Suppressor macrophage treated with lipopolysaccharide for 4 hours (primary cell): Measurements from ENCODE around the gene GRM4.
"Not testable (repeated sequence)": the region's sequence is repeated elsewhere in the genome, so short reads cannot be mapped to it uniquely, and the experiment has no call there.

Experiments used
- DNase-seq: peaks from one replicate; pipeline ENCODE4 v3.0.0-alpha.2; 2020

GRM4 gene

GRCh38 chr6:34059914-34060313, 86.0 kb downstream of the GRM4 start:
- DNase-seq, result no peak

DNA sequence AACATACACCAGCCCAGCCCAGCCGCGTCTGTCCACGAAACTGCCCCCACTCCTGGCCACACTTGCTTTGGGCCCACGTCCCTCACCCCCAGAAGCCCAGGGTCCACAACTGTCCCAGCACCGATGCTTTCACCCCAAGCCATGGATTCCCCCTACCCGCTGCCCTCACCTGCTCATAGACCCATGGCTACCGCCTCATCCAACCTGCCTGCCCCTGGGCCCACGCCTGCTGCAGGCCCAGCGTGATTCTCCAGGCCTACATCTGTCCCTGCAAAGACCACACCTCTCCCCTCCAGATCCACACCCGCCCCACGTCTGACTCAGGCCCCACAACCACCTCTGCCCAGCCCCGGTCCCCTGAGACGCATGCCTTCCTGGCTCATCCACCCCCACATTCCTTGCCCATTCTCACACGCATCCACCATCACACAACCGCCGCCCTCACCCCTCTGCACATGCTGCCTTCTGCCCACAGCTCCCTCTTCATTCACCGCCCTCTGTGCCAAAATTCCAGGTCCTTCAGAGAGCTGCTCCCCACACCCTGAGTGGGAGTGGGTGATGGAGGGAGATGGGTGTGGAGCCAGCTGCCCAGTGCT, 86.7 kb downstream of the GRM4 start:
- DNase-seq, result no peak

GRCh38 chr6:34057790-34058189, 88.1 kb downstream of the GRM4 start:
- DNase-seq, result no peak

GRCh38 chr6:34057191-34057590, 88.7 kb downstream of the GRM4 start:
- no peak for DNase-seq

DNA sequence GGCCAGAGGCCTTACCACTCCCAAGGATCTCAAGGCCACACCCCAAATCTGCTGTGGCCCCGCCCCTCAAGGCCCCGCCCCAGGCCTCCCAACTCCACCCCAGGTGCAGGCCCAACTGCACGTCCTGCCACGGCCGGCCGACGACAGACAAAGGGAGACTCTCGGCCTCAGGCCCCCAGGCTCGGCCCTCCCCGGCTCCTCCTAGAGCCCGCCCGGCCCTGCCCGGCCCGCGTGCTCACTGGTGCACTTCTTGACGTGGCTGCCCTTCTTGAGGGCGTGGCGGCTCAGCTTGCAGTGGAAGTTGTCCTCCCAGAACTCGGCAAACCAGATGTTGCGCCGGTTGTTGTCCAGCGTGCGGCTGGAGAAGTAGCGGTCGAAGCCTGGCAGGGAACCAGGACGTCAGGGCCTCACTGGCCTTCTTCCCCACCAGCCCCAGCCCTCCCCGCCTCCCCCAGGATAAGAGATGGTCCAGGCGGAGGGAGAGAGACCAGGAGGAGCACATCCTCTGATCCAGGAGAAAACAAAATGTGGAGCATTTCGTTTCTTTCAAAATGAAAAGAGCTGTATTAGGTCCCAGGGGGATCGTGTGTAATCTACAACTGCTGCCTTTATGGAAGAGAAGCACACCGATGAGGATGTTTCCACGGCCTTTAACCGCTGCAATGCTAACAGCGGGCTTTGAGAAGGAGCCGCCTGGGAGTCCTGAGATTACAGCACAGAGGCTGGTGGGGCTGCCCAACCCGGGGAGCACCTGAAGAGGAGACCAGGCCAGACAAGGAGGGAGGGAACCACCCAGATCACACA, 89.4 kb downstream of the GRM4 start:
- peak; percentile 4 for DNase-seq

DNA sequence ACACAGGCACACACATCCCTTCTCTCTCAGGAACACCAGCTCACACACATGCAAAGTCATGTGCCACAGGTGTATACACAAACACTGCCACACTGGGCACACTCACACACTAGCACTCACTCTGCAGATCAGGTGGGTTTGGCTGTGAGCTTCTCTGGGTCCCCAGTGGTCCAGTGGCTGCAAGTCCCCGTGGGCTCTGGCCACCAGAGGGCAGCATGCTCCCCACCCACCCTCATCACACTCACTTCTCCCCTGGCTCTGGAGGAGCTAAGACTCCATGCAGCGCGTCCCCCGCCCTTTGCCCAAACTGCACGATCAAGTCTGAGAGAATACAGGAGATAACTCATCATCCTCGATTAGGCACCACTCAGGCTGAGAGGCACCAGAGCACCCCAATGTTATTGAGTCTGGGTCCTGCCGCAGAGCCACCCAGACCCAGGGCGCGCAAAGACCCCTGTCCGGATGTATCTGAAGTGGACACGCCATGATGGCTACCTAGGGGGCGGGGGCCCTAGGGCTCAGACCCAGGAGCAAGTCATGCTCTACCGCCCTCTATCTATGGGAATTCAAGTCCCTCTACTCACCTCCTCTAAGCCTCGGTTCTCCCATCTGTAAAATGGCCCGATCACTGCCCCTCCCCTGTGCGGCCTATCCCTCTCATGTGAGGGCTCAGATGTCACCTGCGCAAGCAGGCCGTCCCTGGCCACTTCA, 90.5 kb downstream of the GRM4 start:
- peak; percentile 71 for DNase-seq

DNA sequence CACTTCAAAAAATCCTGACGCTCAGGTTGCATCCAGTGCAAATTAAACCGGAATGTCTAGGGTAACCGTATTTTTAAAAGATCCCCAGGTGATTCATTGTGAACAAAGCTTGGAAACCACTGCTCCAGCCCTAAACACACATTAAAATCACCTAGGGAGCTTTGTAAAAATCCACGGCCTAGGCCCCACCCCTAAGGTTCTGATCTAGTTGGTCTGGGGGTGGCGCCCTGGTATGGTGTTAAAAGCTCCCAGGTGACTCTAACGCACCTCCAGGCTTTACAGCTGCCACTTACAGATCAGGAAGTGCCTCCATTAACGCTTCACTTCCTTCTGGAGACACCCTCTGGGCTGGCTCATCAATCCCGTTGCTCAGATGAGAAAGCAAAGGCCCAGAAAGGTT, 92.2 kb downstream of the GRM4 start:
- no peak for DNase-seq

DNA sequence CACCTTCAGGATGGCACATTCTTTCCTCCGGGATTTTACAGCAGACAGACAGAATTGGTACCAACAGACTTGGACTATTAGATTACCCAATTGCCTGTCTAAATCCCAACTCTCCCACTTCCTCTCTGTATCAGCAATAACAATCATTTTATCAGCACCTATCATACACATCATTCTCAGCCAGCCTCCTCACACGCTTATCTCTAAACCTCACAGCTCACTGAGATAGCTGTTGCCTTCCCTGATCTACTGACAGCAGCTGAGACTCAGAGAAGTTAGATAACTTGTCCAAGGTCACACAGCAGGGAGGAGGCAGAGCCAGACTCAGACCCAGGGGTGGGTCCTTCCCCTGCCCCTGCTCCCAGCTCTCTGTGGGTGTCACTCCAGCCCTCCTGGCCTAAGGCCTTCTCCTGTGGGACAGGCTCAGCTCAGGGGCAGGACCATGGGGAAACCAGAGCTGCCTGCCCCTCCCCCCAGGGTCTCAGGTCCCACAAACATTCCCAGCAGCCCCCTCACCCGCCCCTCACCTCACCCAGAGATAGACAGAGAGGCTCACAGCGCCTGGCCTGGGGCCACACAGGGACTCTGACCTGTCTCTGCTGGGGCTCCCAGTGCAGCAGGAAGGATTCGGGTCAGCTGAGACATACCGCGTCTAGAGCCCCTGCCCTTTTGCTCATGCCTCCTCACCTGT, 92.8 kb downstream of the GRM4 start:
- DNase-seq, result no peak

DNA sequence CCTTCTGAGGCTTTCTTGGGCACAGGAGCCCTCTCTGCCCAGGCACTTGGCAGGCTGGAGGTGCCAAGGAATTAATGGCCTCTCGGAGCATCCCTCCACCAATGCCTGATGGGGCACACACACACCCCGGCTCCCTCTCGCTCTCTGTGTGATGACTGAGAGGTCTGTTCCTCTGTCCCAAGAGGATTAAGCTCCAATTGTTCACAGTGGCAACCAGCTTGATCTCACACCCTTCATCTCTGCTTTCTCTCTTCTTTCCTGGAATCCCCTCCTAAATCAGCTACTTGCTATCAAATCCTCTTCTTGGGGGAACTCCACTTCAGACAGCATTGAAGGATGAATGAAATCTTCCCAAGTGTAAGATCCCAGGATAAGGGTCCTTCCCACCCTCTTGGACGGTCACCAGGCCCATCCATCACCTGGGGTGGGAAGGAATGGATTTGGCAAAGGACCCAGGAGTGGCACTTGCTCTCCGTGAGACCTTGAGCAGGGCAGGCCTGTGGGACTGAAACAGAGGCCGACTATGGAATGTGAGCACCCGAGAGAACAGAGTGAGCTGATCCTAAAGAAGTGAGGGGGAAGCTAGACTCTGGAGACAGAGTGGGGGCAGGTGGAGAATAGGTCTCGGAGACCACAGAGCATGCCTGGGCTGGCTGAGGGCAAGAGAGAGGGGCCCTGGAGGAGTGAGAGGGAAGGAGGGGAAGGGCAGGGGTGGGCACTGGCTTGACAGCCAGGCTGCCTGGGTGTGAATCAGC, 93.6 kb downstream of the GRM4 start:
- no peak for DNase-seq

GRCh38 chr6:34051331-34051919, 94.5 kb downstream of the GRM4 start:
- no peak for DNase-seq

- no peak for DNase-seq
Measured at GRCh38 chr6:34050691-34051090, 95.2 kb downstream of the GRM4 start.

GRCh38 chr6:34049395-34050342, 96.2 kb downstream of the GRM4 start:
- DNase-seq, result no peak

DNA sequence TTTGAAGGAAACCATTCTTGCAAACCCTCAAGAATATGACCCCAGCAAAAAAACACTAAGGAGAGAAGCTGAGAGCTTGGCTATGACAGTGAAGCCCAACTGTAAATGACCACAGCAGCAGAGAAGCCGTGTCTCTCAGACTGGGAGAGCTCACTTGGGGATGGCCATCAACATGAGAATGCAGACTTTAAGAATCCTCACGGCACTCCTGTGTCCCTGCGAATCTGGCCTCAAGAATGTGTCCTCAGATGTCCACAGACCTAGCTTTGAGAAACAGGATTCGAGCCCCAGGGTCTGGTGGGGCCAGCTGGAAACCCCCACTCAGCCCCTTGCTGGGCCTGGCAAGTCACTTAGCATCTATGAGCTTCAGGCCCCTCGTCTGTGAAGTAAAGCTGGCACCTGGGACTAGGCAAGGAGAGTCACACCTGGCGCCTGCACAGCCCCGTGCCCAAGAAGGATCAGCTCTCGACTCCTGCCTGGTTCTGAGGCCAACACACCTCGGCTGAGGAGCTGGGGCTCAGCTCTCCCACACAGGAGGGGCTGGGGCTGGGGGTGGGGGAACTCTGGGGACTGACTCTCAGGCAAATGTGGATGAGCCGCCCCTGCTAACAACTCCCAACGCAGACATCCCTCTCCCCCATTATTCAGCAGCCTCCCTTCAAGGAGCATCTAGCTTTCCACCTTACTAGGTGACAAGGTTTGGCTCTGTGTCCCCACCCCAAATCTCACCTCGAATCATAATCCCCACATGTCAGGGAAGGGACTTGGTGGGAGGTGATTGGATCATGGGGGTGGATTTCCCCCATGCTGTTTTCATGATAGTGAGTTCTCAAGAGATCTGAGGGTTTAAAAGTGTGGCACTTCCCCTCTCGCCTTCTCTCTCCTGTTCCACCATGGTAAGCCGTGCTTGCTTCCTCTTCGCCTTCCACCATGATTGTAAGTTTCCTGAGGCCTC, 97.7 kb downstream of the GRM4 start:
- no peak for DNase-seq

- DNase-seq, result no peak
Measured at GRCh38 chr6:34046617-34047016, 99.3 kb downstream of the GRM4 start.

DNA sequence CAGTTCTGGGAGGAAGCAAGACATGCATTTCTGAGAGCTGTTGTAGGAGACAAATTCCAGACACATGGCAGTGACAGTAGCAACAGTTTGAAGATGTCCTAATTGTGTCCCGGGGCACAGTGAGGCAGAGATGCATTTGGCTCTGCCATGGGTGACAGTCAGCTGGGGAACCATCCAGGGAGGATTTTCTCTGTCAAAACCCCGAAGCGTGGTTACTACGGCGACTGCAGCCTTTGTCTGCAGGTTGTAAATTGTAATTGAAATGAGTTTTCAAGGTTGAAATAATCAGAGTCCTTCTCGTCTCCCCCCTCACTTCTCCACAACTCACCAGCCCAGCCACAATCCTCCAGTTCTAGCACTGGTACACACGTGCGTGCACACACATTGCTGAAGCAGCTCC, 100.1 kb downstream of the GRM4 start:
- no peak for DNase-seq

DNA sequence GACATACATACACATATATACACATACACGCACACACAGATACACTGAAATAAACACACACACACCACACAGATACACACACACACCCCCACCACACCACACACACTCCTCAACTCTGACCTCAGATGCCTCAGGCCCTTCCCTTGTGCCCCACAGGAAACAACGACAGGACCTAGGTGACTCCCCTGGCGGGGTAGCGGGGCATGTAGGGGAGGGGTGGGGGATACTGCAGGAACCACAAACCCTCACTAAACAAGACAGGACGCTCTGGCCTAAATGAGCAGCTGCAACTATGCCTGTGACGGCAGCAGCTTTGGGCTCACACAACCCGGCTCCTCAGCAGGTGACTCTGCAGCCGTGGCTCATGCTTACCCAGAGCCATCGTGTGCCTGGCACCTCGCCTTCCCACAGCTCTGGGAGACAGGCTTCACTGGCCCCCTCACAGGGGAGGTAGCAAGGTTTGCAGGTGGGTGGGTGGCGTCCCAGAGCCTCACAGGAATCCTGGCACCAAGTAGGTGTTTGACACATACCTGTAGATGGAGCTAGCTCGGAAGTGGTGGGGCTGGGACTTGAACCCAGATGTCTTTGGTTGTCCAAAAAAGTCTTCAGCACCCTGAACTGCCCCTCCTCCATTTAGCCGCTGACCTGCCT, 100.8 kb downstream of the GRM4 start:
- no peak for DNase-seq

DNA sequence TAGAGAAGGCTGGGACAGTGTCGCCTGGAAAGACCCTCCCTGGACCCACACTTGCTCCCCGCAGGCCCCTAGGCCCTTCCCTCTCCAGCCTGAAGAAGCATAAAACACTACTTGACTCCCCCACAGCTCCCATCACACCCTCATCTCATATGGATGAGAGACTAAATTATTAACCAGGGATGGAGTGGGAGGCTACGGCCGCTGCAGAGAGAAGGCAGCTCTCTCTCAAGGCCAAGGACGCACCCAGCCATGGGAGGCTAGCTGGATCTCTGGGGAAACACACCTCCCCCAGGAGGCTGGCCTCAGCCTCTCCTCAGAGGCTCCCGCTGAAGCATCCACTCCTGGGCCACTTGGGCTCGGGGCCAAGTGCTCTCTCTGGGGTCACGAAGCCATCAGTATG, 102.5 kb downstream of the GRM4 start:
- DNase-seq, result no peak

DNA sequence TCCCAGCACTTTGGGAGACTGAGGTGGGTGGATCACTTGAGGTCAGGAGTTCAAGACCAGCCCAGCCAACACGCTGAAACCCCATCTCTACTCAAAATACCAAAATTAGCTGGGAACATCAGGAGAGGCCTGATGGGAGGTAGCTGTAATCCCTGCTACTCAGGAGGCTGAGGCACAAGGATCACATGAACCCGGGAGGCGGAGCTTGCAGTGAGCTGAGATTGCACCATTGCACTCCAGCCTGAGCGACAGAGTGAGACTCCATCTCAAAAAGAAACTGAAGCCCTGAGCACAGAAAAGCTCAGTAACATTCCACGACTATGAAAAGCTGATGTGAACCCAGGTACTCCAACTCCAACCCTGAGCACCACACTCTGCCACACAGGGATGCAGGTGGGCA, 103.9 kb downstream of the GRM4 start:
- DNase-seq, result not testable (repeated sequence)

DNA sequence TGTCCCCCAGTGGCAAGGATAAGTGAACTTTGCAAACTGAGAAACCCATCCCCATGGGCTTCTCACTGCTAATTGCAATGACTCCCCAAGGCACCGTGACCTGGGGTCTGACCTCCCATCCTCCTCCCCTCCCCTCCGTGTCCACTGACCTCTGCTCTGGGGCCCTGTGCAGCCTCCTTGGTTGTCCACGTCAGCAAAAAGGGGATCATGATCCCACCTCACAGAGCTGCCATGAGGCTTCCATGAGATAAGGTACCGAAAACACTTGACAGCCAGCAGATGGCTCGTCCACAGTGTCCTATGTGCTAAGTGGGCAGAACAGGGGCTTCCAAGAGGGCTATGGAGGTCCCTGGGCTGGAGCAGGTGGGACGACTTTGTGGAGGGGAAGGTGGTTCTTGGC, 104.5 kb downstream of the GRM4 start:
- no peak for DNase-seq
